NCI-H82 (cell line): ENCODE measurements around the gene HMCN1.
"Not testable (repeated sequence)": the region's sequence is repeated elsewhere in the genome, so short reads cannot be mapped to it uniquely, and the experiment has no call there.

Experiments used
- DNase-seq: peaks from one replicate; lab custom pipeline; 2025; lab: John Stamatoyannopoulos, UW

The HMCN1 gene

DNA sequence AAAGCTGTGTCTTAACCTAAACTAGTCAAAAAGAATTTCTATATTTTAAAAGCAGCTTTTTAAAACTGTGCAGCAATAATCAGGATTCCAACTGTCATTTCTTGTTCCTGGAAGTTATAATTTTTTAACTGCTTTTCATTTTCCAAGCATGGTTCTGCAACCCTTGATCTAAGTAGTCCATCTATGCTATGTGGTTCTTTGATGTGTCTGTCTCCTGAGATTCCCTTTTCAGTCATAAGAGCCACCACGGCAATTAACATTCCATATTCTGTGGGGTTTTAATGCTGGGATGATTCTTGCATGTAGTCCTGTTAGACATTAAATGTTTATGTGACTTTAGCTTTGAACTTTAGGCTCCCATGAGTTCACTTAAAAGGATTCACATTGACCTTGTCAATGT, 420.5 kb downstream of the HMCN1 start:
- no peak for DNase-seq

DNA sequence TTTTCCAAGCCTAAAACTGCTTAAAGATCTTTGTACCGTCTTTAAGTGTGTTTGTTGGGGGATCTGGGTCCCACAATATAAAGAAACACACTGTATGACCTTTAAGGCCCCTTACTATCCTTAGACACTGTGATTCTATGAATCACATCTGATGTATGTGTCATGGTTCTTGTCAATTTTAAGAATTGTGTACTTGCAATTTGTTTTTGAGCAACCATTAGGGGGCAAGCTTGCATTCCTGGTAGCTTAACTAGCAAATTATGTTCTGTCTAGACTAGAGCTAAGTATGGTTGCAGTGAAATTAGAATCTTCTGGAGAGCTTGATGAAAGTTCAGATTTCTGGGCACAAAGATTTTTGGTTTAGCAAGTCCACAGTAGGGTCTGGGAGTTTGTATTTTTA, 421.4 kb downstream of the HMCN1 start:
- peak; percentile 63 for DNase-seq

DNA sequence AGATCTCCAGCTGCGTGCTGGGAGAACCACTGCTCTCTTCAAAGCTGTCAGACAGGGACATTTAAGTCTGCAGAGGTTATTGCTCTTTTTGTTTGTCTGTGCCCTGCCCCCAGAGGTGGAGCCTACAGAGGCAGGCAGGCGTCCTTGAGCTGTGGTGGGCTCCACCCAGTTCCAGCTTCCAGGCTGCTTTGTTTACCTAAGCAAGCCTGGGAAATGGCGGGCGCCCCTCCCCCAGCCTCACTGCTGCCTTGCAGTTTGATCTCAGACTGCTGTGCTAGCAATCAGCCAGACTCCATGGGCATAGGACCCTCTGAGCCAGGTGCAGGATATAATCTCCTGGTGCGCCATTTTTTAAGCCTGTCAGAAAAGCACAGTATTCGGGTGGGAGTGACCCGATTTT, 428.7 kb downstream of the HMCN1 start:
- DNase-seq: not testable (repeated sequence)

DNA sequence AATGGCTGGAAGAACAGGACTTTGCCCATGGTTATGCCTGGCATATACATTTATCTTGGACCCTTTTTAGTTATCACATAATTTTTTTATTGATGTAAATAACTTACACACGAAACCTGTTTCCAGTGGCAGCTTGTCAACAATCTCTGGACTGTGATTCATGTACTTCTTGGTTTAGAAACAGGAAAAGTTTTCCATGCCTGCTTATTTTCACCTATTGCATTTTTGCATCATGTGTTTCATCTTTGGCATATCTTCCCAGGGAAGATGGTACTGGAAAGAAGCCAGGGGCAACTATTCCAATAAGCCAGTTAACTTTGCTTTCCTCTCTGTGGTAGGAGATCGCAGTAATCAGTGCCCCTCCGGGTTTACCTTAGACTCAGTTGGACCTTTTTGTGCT, 430.6 kb downstream of the HMCN1 start:
- DNase-seq: no peak

DNA sequence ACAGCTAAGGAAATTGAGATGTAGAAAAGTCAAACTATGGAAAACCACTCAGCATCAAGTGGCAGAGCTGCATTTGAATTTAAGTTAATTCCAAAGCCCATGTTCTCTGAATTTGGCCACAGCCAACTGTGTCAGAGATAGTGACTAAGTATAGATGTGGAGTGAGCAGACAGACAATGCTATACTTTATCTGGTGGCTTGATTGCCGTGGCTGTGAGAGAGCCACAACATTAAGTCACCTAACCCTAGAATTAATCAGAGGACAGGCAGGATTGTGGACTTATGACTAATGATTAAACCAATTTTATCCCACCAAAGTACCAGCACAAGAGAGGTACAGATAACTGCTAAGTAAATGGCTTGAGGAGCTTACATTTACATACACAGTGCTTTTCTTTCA, 431.1 kb downstream of the HMCN1 start:
- no peak for DNase-seq

DNA sequence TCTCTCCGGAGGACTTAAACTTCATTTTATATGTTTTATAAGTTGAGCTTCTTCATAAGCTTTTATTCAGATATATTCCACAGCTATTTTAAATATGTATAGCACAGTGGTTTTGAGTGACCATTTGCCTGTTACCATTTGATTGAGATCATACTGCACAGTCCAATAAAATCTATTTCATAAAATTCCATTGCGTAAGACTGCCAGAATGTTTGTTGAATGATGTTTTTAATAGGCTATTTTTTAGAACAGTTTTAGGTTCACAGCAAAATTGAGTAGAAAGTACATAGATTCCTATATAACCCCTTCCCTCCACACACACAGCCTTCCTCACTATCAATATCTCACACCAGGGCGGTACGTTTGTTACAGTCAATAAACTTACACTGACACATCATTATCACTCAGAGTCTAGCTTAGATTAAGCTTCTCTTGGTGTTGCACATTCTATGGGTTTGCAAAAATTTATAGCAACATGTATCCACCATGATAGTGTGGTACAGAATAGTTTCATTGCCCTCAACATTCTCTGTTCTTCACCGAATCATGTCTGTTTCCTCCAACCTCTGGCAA, 433.0 kb downstream of the HMCN1 start:
- DNase-seq: no peak

DNA sequence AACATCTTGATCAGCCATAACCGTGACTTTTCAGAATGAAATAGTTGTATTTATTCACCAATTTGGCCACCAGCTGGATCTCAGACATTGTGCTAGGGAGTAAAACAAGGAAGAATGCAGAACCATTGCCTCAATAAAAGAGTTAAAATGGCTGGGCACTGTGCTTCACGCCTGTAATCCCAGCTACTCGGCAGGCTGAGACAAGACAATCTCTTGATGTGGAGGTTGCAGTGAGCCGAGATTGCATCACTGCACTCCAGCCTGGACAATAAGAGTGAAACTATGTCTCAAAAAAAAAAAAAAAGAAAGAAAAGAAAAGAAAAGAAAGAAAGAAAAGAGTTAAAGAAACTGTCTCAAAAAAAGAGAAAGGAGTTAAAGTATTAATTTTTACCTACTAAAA, 441.4 kb downstream of the HMCN1 start:
- no peak for DNase-seq

DNA sequence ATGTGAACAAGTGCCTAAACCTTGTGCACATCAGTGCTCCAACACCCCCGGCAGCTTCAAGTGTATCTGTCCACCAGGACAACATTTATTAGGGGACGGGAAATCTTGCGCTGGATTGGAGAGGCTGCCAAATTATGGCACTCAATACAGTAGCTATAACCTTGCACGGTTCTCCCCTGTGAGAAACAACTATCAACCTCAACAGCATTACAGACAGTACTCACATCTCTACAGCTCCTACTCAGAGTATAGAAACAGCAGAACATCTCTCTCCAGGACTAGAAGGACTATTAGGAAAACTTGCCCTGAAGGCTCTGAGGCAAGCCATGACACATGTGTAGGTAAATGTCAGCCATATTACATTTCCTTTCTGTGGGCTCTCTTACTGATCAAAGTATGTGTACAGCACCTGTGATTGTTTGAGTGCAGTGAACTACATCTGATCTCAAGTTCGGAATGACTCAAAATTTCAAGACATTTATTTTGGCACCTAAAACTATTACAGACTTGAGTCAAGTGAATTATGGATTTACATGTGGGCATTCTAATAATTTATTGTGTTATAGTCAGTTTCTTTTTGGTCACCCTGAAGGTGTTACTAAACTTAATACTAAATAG, 444.3 kb downstream of the HMCN1 start:
- DNase-seq: no peak

DNA sequence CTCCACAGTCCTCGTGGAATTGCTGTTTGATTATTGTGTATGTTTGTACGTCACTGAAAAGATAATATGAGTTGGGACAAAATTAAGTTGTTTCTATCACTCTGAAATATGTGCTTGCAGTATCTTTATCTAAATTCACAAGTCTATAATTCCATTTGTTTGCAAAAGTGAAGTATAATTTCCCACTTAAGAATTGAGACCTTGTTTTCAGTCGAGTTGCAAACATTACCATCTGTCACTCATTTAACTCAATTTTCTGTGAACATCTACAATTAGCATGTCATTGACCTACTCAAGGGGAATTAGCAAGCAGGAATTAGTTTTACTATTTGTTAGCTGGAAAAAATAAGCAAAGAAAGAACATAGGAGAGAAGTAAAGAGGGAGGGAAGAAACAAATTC, 445.0 kb downstream of the HMCN1 start:
- DNase-seq: no peak

DNA sequence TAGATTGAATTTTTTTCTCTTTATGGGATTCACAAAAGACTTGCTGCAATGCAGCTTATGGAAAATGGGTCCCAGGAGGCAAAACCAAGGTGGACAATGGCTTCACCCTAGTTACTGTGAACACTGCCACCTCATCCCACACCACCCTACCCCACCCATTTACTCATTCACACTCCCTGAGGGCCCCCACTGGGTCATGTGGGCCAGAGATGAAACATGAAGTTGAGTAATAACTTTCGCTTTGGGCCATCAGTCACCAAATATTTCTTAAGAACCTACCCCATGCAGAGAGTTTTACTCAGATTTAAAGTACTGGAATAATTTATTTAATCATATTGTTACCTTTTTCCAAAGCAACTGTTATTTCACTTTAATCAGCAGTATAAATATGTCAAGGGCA, 449.0 kb downstream of the HMCN1 start:
- DNase-seq: no peak

DNA sequence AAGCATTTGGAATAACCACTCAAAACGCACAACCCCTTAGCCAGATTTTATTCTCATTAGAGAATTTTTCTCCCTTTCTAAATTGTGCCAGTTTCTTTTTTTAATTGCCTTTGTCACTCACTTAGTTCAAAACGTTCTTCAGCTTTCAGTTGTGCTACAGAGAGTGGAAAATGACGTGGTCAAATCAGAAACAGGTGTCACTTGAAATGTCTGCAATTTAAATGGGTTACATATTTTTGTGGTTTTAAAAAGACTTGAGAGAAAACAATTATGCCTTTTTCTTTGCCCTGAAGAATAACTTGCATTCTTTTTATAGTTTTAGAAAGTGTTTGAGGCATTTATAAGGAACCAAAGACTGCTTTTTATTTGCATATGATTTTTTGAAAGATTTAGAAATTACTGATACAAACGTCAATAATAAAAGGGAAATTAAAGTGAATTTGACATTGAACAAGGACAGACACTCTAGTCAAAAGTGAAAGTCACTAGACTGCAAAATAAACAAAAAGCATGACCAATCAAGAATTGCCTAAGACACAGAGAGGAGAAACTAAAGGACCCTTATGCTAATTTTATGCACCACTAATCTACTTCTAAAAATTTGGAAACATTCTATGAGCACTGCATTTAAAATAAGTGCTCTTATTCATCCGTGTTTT, 449.9 kb downstream of the HMCN1 start:
- DNase-seq: no peak

DNA sequence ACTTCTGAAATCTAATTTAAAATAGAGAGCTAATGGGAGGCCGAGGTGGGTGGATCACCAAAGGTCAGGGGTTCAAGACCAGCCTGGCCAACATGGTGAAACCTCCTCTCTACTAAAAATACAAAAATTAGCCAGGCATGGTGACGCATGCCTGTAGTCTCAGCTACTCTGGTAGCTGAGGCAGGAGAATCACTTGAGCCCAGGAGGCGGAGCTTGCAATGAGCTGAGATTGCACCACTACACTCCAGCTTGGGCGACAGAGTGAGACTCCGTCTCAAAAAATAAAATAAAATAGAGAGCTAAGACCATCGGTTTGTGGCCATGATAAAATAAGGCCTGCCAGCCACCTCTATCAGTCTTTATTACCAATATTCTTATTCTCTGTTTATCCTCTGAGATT, 452.1 kb downstream of the HMCN1 start:
- not testable (repeated sequence) for DNase-seq

DNA sequence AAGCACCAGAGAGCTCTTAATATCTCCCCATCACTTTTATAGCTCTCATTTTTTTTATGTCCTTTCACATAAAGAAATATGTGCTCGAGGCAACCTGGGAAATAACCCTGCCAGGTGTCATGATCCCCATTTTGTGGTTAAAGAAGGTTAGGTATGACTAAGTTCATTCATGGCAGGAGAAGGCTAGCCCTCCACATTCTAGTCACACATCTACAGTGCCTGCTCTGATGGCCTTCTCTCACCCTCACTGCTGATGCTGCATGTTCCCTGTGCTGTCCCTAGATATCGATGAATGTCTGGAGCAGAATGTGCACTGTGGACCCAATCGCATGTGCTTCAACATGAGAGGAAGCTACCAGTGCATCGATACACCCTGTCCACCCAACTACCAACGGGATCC, 453.4 kb downstream of the HMCN1 start:
- no peak for DNase-seq

DNA sequence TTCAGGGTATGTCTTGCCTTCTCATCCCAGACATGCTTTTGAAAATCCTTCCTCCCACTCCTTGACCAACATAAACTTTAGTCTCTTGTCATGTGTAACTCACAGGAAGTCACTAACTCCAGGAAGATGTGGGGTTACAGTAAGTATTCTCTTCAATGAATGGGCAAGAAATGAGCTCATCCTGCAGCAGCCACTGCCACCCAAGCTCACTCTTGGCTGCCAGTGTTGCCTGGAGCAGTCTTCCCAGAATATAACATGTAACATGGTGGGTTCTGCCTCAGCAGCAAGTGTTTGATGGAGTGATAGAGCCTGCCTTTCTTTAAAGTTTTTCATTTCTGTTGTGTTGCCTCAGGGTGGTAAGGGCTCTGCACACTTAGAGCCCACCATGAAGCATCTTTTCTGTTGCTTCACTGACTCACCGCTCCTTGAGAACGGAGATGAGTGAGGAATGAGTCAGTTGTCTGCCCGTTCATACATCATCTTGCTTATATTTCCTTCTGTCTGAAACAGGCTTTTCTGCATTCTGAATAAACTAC, 453.9 kb downstream of the HMCN1 start:
- DNase-seq: no peak

DNA sequence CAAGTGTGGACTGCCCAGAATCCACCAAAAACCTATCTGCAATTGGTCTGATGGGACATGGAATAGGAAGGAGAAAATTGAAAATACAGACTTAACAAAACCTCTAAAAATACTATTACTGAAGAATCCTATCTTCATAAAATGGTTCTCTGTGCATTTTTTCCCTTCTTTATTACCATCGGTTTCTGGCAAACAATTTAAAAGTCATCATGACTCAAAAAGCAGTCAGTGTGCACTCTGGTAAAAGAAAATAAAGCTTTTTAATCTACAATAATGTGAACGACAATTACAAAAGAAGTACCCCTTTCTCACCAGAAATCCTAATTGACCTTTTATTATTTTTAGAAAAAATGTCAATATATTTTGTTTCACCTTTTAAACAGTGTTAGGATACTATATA, 454.5 kb downstream of the HMCN1 start:
- no peak for DNase-seq

DNA sequence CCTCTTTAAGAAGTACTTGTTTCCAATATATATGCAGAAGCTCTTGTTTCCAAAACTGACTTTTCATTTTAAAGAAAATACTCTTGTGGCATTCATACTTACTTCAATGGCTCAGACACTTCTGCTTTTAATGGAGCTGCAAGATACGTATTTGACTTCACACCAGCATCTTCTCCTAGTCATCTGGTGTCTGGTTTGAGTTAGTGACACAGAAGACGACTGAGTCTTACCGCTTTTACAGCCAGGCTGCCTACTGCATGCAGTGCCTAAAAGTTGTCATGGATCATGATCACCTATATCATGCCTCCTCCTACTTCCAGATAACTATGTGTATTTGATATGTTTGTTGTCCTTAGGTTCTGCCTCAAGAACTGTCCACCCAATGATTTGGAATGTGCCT, 455.0 kb downstream of the HMCN1 start:
- no peak for DNase-seq

DNA sequence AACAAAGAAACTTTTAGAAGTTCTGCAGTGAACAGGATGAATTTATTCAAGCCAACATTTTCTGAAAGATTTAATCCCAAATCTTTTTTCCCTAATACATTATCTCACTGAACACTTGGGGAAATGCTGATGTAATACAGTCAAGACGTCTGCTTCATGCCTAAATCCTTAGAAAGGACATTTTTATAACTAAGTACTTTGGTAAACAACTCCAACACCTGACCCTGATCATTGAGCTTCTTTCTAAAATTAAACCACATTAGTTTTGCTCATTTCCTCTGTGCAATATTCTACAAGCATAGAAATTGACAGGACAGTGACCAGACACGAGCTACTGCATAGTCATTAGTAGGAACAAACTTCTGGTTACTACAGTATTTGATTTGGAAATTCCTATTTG, 457.3 kb downstream of the HMCN1 start:
- no peak for DNase-seq

DNA sequence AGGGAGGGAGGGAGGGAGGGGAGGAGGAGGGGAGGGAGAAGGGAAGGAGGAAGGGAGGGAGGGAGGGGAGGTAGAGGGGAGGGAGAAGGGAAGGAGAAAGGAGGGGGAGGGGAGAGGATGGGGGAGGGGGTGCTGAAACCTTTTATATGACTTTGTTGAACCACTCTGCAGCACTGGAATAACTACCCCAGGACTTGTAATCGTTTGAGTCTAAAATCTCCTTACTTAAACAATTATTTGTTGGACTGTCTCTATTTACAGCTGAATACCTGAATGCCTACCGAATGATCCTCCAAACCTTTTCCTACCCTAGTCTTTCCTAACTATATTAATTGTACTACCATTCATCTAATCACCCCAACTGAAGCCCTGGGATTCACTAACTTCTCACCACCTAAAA, 459.0 kb downstream of the HMCN1 start:
- DNase-seq: no peak

DNA sequence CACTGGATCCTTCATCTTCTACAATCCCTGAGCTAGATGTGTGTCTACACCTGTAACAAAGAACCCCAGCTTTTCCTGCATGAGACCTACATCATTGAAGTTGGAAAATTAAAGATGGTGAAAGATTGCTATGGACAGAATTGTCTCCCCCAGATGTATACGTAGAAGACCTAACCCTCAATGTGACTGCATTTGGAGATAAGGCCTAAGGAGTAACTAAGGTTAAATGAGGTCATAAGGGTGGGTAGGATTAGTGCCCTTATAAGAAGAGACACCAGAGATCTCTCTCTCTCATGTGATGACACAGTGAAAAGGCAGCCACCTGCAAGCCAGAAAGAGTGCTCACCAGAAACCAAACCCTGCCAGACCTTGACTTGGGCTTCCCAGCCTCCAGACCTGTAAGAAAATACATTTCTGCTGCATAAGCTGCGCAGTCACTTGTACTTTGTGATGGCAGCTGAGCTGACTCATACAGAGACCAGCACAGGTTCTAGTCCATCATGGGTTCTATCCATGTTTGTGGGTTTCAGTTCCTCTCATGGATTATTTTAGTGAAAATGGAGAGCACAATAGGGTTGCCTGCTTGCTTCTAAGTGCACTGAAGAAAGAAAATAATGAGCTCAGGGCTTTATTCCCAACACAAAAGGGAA, 460.0 kb downstream of the HMCN1 start:
- no peak for DNase-seq

DNA sequence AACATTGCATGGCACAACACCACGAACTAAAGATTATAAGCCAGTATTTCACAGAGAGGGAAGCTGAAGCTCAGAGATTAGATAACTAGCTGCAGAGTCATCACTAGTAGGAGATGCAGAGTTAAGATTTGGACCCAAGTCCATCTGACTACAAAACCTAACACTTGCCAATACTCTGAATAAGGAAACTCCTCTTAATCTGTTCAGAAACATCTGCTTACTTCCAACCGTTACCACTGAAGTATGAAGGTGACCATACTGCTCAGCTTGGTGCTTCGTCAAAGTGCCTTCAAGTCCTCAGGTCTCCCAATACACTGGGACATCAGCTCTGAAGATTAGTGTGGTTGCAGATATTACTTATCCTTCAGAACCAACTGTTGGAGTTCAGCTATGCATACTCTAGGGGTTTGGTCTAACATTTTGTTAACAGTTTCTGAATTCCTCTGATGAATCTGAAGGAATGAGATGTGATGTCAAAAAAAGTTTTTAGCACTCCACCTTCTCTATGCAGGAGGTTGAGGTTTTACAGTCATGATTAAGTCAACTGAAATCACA, 461.3 kb downstream of the HMCN1 start:
- no peak for DNase-seq

DNA sequence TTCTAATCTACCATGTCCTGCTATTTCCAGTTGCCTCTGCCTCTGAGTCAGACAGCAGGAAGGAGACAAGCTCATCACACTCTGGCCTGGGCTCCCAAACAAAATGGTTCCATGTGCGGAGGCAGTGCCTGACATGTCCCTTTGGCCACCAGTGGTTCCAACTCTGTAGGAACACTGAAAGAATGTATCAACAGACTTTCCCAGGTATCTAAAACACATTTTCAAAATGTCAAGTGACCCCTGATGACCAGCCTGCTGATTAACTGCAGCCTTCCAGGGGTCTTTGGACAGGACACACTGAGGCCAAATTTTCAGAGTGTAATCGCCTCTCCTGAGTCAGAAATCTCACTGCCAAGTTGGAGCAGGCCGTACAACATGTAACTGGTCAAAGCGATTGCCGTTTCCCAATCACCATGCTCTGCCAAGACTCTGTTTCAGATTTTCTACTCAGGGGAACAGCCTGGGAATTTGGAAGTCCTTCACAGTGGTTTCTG, 468.1 kb downstream of the HMCN1 start:
- DNase-seq: no peak

DNA sequence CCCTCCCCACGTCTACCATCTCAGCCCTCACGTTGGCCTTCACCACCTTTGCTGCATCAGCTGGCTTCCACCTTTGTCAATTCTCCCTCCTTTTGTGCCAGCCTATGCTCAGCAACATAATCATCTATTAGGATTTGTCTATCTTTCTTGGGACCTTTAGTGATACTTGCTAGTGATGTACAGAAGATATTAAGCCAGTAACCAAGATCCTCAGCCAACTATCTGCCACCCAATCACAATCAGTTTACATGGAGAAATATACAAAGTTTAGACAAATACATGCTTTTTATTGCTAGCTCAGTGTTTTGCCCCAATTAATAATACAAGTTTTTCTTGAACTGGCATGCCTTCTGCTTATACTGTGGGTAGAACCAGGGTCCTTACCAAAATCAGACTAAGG, 468.6 kb downstream of the HMCN1 start:
- peak; percentile 15 for DNase-seq
